22Rv1 (cell line): ENCODE measurements around the gene MAST3.

Source experiments
- CTCF ChIP-seq: fragments of 450-650 bp; IDR thresholded peaks from 2 replicates; pipeline ENCODE4 v1.5.1; 2017; ENCODE audit warnings: mild to moderate bottlenecking
- ZFX ChIP-seq: fragments of 450-650 bp; IDR thresholded peaks from 2 replicates; pipeline ENCODE4 v1.6.1; 2017; ENCODE audit warnings: antibody characterized with exemption, borderline replicate concordance

- TF ChIP-seq CTCF (no peak), ZFX (no peak)
Measured at GRCh38 chr19:18107235-18107634, 9.7 kb downstream of the MAST3 start.
